Urinary bladder (tissue), 4 donors: ENCODE measurements around the gene EHD3. TPM values are rescaled to one million over a fixed set of nuclear protein-coding genes. Genes with fewer than 3 reads are reported as not detected.

ENCODE experiments used
- DNase-seq: peaks from one replicate; pipeline ENCODE4 v3.0.0-alpha.2; 2015; ENCODE audit errors: extremely low spot score
- H3K27ac ChIP-seq: one replicate; pipeline ENCODE4 v1.5.1; 2013; ENCODE audit warnings: low read depth, mild to moderate bottlenecking, moderate library complexity
- H3K36me3 ChIP-seq: one replicate; pipeline ENCODE4 v1.6.1; 2013; ENCODE audit warnings: mild to moderate bottlenecking, moderate library complexity; ENCODE audit not compliant: insufficient read depth
- H3K4me1 ChIP-seq: one replicate; pipeline ENCODE4 v1.6.1; 2013; ENCODE audit warnings: mild to moderate bottlenecking, moderate library complexity; ENCODE audit not compliant: insufficient read depth
- H3K4me3 ChIP-seq: one replicate; pipeline ENCODE4 v1.5.1; 2013; ENCODE audit warnings: low read depth, low read length
- WGBS: extraction: QIAGEN DNeasy Blood & Tissue Kit; methylation state at CpG from one replicate; pipeline ENCODE4 v1.1.7; 2013; 5-methylcytosine and 5-hydroxymethylcytosine counted together
- polyA plus RNA-seq: library from polyadenylated mRNA; stranded (reverse); fragments of 200-250 nt; gene quantifications from one replicate; pipeline ENCODE4 v1.2.3, GENCODE V29; 2013
- total RNA-seq: library from RNA; depleted of rRNA; stranded (reverse); fragments of >200 nt; gene quantifications from one replicate; pipeline ENCODE4 v1.2.3, GENCODE V29; 2014
- donor health status: healthy with polysubstance abuse.
- donor health status: healthy.

The EHD3 gene
- total and polyA plus RNA-seq, 2 donors: 8.3 to 8.5 TPM

GRCh38 chr2:31219131-31219969, 14.6 kb upstream of the EHD3 start:
- Histone ChIP-seq H3K27ac (no peak overlapping the region), H3K4me1 (no peaks in the 10 kb centered on the region), H3K4me3 (no peak overlapping the region), H3K36me3 (no peaks in the 10 kb centered on the region)
- 47% methylated on average over 11 of the region's 11 CpGs for WGBS
- no peak for DNase-seq

DNA sequence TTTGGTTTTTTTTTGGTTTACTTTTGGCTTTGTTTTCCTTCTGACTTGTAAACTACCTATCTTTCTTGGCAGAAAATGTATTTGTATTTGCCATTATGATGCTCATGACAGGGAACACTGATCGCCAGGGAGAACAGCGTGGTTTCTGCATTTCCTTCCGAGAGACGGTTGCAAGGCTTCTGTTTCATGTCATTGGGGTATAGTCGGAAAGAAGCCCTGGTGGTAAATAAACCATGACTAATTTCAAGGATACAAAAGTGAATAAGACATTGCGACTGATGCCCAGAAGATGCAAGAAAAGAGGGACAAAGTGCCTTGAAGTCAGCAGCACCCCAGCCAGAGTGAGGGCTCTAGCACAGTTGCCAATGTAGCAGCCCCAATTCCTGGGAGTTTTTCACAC, 12.4 kb upstream of the EHD3 start:
- no peak for DNase-seq
- H3K4me3 ChIP-seq: no peak overlapping the region
- H3K27ac ChIP-seq: no peak overlapping the region
- no peaks in the 10 kb centered on the region for H3K36me3 ChIP-seq
- 44% methylated on average over 6 of the region's 6 CpGs for WGBS
- no peaks in the 10 kb centered on the region for H3K4me1 ChIP-seq

DNA sequence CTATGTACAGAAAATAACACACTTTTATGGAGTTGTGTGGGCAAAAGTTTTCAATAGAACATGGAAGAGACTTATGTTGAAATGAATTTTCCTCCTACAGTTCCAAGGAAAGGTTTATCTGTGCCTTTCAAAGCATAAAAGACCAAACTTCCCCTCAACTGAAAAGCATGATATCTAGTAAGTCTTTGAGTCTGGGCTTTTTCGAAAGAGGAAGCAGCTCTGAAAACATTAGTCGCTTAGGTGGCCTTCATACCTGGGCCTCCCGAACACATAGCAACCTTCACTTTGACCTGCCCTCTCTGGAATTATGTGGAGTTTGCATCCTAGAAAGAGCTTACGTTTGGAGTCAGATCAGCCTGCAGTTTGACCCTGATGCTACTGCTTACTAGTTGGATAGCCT, 11.9 kb upstream of the EHD3 start:
- Histone ChIP-seq H3K27ac (no peak overlapping the region), H3K4me1 (no peaks in the 10 kb centered on the region), H3K4me3 (no peak overlapping the region), H3K36me3 (no peaks in the 10 kb centered on the region)
- no peak for DNase-seq
- 84% methylated on average over 4 of the region's 4 CpGs for WGBS

DNA sequence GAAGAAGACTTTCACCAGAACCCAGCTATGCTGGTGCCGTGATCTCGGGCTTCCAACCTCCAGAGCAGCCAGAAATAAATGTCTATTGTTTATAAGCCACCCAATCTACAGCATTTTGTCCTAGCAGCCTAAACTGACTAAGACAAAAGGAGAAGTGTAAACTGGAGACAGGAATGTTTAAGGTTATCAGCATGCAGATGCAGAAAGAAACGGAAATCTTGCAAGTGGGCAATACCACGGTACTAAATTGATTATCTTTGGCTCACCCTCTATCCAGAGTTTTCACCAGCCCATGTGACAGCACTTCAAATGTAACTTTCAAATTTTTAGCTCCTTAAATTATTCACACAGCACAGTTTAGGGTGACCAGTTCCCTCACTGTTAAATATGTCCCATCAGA, 10.9 kb upstream of the EHD3 start:
- Histone ChIP-seq H3K4me3 (no peak overlapping the region), H3K27ac (no peak overlapping the region), H3K4me1 (no peaks in the 10 kb centered on the region), H3K36me3 (no peaks in the 10 kb centered on the region)
- DNase-seq: no peak
- WGBS: 59% methylated on average over 4 of the region's 4 CpGs

DNA sequence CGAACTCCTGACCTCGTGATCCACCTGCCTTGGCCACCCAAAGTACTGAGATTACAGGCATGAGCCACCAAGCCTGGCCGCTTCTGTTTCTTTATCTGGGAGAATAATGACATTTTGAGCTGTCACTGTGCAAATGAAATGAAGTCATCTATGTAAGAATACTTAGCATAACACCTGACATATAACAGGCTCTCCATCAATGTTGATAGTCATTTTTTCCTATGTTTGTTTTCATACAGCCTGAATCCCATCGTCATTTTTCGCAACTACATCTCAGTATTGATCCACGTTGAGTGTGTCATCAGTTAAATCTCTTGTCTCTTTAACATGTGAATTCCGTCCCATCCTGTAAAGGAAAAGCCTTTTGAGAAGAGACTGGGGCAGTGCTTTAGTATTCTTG, 10.2 kb upstream of the EHD3 start:
- no peak for DNase-seq
- H3K4me3 ChIP-seq: no peak overlapping the region
- no peak overlapping the region for H3K27ac ChIP-seq
- WGBS: 91% methylated on average over 7 of the region's 7 CpGs
- no peaks in the 10 kb centered on the region for H3K36me3 ChIP-seq
- H3K4me1 ChIP-seq: no peaks in the 10 kb centered on the region

DNA sequence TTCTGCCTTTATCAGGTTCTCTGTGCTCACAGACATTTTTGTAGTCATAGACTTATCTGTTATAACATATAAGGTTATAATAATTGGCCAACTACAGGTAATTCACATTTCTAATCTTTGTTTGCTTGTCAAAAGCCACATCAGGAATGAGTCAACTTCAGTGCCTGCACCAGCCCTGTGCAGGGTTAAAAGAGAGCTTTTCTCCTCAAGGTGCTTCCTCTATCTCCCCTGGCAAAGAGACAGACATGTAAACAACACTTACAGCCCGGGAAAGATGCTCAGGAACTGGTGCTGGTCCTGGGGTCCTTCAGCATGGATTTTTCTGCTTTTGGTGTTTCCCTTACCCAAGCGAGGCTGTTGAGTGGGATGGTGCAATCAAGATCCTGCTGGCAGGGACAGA, 7.7 kb upstream of the EHD3 start:
- H3K36me3 ChIP-seq: no peaks in the 10 kb centered on the region
- WGBS: 24% methylated on average over 2 of the region's 2 CpGs
- H3K4me1 ChIP-seq: no peaks in the 10 kb centered on the region
- H3K27ac ChIP-seq: no peak overlapping the region
- H3K4me3 ChIP-seq: no peak overlapping the region
- DNase-seq: no peak

DNA sequence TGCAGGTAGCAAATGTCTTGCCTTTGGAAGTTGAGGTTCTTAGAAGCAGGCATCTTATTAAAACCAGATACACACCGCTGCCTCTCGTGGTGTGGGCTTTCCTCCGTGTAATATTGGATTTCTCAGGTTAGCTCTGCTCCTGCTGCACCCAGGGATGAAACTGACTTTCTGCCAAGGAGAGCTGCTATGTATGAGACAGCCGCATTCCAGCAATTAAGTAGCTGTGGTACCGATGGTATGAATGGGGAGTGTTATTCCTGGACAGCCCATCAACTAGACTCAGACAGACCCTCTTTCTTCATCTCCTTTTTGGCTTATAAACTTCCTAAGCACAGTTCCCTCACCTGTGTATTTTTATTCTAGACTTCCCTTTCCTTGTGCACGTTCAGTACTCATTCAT, 6.8 kb upstream of the EHD3 start:
- Histone ChIP-seq H3K4me1 (no peaks in the 10 kb centered on the region), H3K36me3 (no peaks in the 10 kb centered on the region), H3K4me3 (no peak overlapping the region), H3K27ac (peak overlapping the region; percentile 7)
- DNase-seq: no peak
- WGBS: 61% methylated on average over 6 of the region's 6 CpGs

GRCh38 chr2:31227711-31228125, 6.2 kb upstream of the EHD3 start:
- Histone ChIP-seq H3K36me3 (no peaks in the 10 kb centered on the region), H3K4me1 (no peaks in the 10 kb centered on the region), H3K27ac (peak overlapping the region; percentile 42), H3K4me3 (no peak overlapping the region)
- peak; percentile 74 for DNase-seq
- WGBS: 52% methylated on average over 10 of the region's 10 CpGs

GRCh38 chr2:31228717-31229116, 5.2 kb upstream of the EHD3 start:
- no peaks in the 10 kb centered on the region for H3K4me1 ChIP-seq
- no peak for DNase-seq
- H3K36me3 ChIP-seq: no peaks in the 10 kb centered on the region
- H3K4me3 ChIP-seq: no peak overlapping the region
- H3K27ac ChIP-seq: no peak overlapping the region
- 76% methylated on average over 3 of the region's 3 CpGs for WGBS

GRCh38 chr2:31230751-31231150, 3.2 kb upstream of the EHD3 start:
- DNase-seq: no peak
- no peaks in the 10 kb centered on the region for H3K36me3 ChIP-seq
- H3K4me3 ChIP-seq: no peak overlapping the region
- 55% methylated on average over 3 of the region's 3 CpGs for WGBS
- no peaks in the 10 kb centered on the region for H3K4me1 ChIP-seq
- no peak overlapping the region for H3K27ac ChIP-seq

DNA sequence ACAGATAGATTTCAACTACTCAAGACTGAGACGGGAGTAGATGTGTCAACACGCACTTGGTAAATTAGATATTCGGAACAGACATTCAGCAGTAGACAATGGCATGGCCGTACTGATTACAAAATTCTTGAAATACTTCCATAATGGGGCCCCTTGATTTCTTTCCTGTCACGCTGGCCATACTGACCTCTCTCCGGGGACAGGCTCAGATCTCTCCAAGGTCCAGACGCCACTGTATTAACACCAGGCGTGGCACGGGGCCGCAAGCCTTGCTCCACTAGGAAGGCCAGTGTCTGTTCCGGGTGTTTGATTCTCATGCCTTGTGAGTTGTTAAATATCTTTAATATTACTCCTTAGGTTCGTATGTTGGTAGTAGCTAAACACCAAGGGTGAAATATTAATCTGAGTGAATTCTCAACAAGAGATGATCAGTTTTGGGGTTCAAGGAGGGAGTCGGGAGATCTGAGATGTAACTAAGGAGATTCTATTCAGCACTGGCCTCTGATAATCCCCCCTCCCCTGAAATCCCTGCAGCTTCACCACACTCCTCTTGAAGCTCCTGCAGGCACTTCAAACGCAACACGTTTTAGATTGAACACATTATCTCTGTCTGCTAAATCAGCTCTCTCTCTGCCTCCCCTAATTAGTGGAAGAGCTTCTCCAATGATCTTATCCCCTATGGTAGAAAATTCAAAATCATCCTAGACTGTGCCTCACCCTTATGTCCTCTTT, 2.2 kb upstream of the EHD3 start:
- no peaks in the 10 kb centered on the region for H3K4me1 ChIP-seq
- no peaks in the 10 kb centered on the region for H3K36me3 ChIP-seq
- no peak overlapping the region for H3K27ac ChIP-seq
- WGBS: 60% methylated on average over 15 of the region's 15 CpGs
- H3K4me3 ChIP-seq: no peak overlapping the region
- DNase-seq: no peak

DNA sequence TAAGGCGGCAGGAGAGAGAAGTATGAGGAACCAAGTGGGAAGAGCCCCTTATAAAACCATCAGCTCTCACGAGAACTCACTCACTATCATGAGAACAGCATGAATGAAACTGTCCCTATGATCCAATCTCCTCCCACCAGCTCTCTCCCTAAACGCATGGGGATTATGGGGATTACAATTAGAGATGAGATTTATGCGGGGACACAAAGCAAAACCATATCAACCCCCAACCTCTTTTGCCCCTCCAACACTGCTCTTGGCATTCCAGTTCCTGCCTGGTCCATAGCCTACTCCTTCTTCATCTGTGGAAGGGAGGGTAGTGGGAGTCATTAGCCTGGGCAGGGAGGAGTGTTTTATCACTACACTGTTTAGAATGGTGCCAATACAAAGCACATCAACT, 1.4 kb upstream of the EHD3 start:
- Histone ChIP-seq H3K36me3 (no peaks in the 10 kb centered on the region), H3K27ac (no peak overlapping the region), H3K4me1 (no peaks in the 10 kb centered on the region), H3K4me3 (no peak overlapping the region)
- DNase-seq: no peak
- 51% methylated on average over 4 of the region's 4 CpGs for WGBS

- DNase-seq: no peak
- Histone ChIP-seq H3K4me1 (no peaks in the 10 kb centered on the region), H3K4me3 (no peak overlapping the region), H3K36me3 (no peaks in the 10 kb centered on the region), H3K27ac (no peak overlapping the region)
- WGBS: 79% methylated on average over 1 of the region's 1 CpG
These were observed 721 bp upstream of the EHD3 start for GRCh38 chr2:31233231-31233630.
